SK-N-SH (cell line): ENCODE results near the gene GMPR. TPM values are rescaled to one million over a fixed set of nuclear protein-coding genes. Genes with fewer than 3 reads are reported as not detected.

Source experiments
- CTCF ChIA-PET: fragments of 300-600, 350-600 bp; formaldehyde crosslinking; extraction: SDS; loops from one replicate; lab custom pipeline; 2021; lab: Yijun Ruan, JAX
- POLR2A ChIA-PET: fragments of 350-600 bp; sonication (Branson Sonifier 250); formaldehyde crosslinking; extraction: SDS; loops from one replicate; lab custom pipeline; 2020; ENCODE audit warnings: antibody characterized with exemption, inconsistent platforms; lab: Yijun Ruan, JAX
- DNase-seq: peaks from one replicate; pipeline ENCODE4 v3.0.0; 2012
- H2AFZ ChIP-seq: fragments of 200-600 bp; sonication (generic); 2 replicates; pipeline ENCODE4 v1.8.1; 2016; ENCODE audit warnings: antibody characterized with exemption, mild to moderate bottlenecking, low read depth
- H3F3A ChIP-seq: fragments of 200-600 bp; sonication (generic); replicated peaks from 2 replicates; pipeline ENCODE3; 2016; ENCODE audit warnings: antibody characterized with exemption, mild to moderate bottlenecking; ENCODE audit not compliant: insufficient read depth
- H3K27ac ChIP-seq, 2 experiments: fragments of 200-500 bp in 1 of 2; fragments of 200-600 bp in 1 of 2; sonication (Bioruptor generic) in 1 of 2; sonication (generic), shearing (Covaris generic) in 1 of 2; 2 replicates each; pipeline versions ENCODE4 v1.5.1 to v1.6.1; 2014 to 2016; ENCODE audit warnings: low read depth in 2 of 2, inconsistent platforms in 1 of 2, low read length in 1 of 2, mild to moderate bottlenecking in 1 of 2, mixed read lengths in 1 of 2
- H3K27me3 ChIP-seq: fragments of 200-600 bp; sonication (generic), shearing (Covaris generic); 2 replicates; pipeline ENCODE4 v1.6.1; 2016; ENCODE audit warnings: mixed run types; ENCODE audit not compliant: insufficient read depth
- H3K36me3 ChIP-seq, 2 experiments: fragments of 200-500 bp in 1 of 2; fragments of 200-600 bp in 1 of 2; sonication (Bioruptor generic) in 1 of 2; sonication (generic) in 1 of 2; replicated peaks in 1 of 2; 2 replicates each; pipeline versions ENCODE3 to v1.5.1; 2014 to 2016; ENCODE audit warnings: low read length in 1 of 2, mild to moderate bottlenecking in 1 of 2; ENCODE audit not compliant: insufficient read depth in 2 of 2, control insufficient read depth in 1 of 2
- H3K4me1 ChIP-seq, 2 experiments: fragments of 200-500 bp in 1 of 2; fragments of 200-600 bp in 1 of 2; sonication (Bioruptor generic) in 1 of 2; sonication (generic), shearing (Covaris generic) in 1 of 2; 2 replicates each; pipeline versions ENCODE4 v1.5.1 to v1.6.1; 2014 to 2016; ENCODE audit warnings: low read depth in 1 of 2, low read length in 1 of 2, mixed run types in 1 of 2; ENCODE audit not compliant: insufficient read depth in 2 of 2, control insufficient read depth in 1 of 2
- H3K4me2 ChIP-seq: fragments of 200-600 bp; sonication (generic), shearing (Covaris generic); 2 replicates; pipeline ENCODE4 v1.6.1; 2017; ENCODE audit warnings: mixed run types
- H3K4me3 ChIP-seq, 2 experiments: fragments of 200-500 bp in 1 of 2; fragments of 200-600 bp in 1 of 2; sonication (Bioruptor generic) in 1 of 2; sonication (generic), shearing (Covaris generic) in 1 of 2; 2 replicates each; pipeline versions ENCODE4 v1.5.1 to v1.8.1; 2014 to 2016; ENCODE audit warnings: low read depth in 2 of 2, inconsistent platforms in 1 of 2, low read length in 1 of 2, mild to moderate bottlenecking in 1 of 2, mixed read lengths in 1 of 2, moderate library complexity in 1 of 2
- H3K79me2 ChIP-seq: fragments of 200-600 bp; sonication (generic); 2 replicates; pipeline ENCODE4 v1.8.1; 2017; ENCODE audit warnings: mild to moderate bottlenecking; ENCODE audit not compliant: insufficient read depth
- H3K9ac ChIP-seq: fragments of 200-600 bp; sonication (generic); 2 replicates; pipeline ENCODE4 v1.6.1; 2017; ENCODE audit warnings: mixed run types
- H3K9me2 ChIP-seq: fragments of 200-600 bp; sonication (generic); 2 replicates; pipeline ENCODE4 v1.6.1; 2017; ENCODE audit warnings: mixed run types
- H3K9me3 ChIP-seq: fragments of 200-600 bp; sonication (generic); 2 replicates; pipeline ENCODE4 v1.6.1; 2017; ENCODE audit warnings: mixed run types, mild to moderate bottlenecking, moderate library complexity
- H4K20me1 ChIP-seq: fragments of 200-600 bp; sonication (generic); 2 replicates; pipeline ENCODE4 v1.6.1; 2017; ENCODE audit warnings: mild to moderate bottlenecking, mixed run types; ENCODE audit not compliant: insufficient read depth
- CTCF ChIP-seq: fragments of 200-600 bp; sonication (generic); IDR thresholded peaks from 2 replicates; pipeline ENCODE4 v1.6.1; 2017; ENCODE audit warnings: antibody characterized with exemption, mild to moderate bottlenecking, moderate library complexity
- ELF1 ChIP-seq: IDR thresholded peaks from 2 replicates; pipeline ENCODE4 v1.4.0; 2012
- EP300 ChIP-seq, 2 experiments: IDR thresholded peaks; 2 replicates each; pipeline versions ENCODE4 v1.4.0 to v1.6.1; 2012; ENCODE audit warnings: borderline replicate concordance in 1 of 2, low read depth in 1 of 2, low read length in 1 of 2
- EZH2phosphoT487 ChIP-seq: fragments of 200-600 bp; sonication (generic); IDR thresholded peaks from 2 replicates; pipeline ENCODE4 v1.6.1; 2017; ENCODE audit warnings: low read depth, mixed run types, mild to moderate bottlenecking, antibody characterized with exemption, moderate library complexity, borderline replicate concordance
- FOSL2 ChIP-seq: IDR thresholded peaks from 2 replicates; pipeline ENCODE4 v1.4.0; 2012; ENCODE audit warnings: low read depth, mild to moderate bottlenecking, moderate library complexity, borderline replicate concordance
- FOXM1 ChIP-seq: IDR thresholded peaks from 2 replicates; pipeline ENCODE4 v1.4.0; 2012; ENCODE audit warnings: low read depth, mild to moderate bottlenecking
- GABPA ChIP-seq: IDR thresholded peaks from 2 replicates; pipeline ENCODE4 v1.4.0; 2012; ENCODE audit warnings: low read depth, mild to moderate bottlenecking
- IRF3 ChIP-seq: fragments of 150-350 bp; IDR thresholded peaks from 2 replicates; pipeline ENCODE4 v1.6.1; 2016; ENCODE audit warnings: mild to moderate bottlenecking, low read depth, low read length
- JUND ChIP-seq: IDR thresholded peaks from 2 replicates; pipeline ENCODE4 v1.4.0; 2012
- MAX ChIP-seq: IDR thresholded peaks from 2 replicates; pipeline ENCODE4 v1.4.0; 2012; ENCODE audit warnings: low read depth
- MEF2A ChIP-seq: IDR thresholded peaks from 2 replicates; pipeline ENCODE4 v1.4.0; 2012; ENCODE audit warnings: low read depth, borderline replicate concordance
- MXI1 ChIP-seq: IDR thresholded peaks from 2 replicates; pipeline ENCODE4 v1.6.1; 2012; ENCODE audit warnings: mild to moderate bottlenecking, low read depth, low read length, improper control_type of control experiment
- NFIC ChIP-seq: IDR thresholded peaks from 2 replicates; pipeline ENCODE4 v1.4.0; 2012; ENCODE audit warnings: borderline replicate concordance
- PBX3 ChIP-seq: IDR thresholded peaks from 2 replicates; pipeline ENCODE4; 2012
- POLR2AphosphoS5 ChIP-seq: IDR thresholded peaks from 2 replicates; pipeline ENCODE4 v1.6.1; 2012; ENCODE audit warnings: low read depth, low read length
- RAD21 ChIP-seq: IDR thresholded peaks from 2 replicates; pipeline ENCODE4 v1.6.1; 2012; ENCODE audit warnings: mild to moderate bottlenecking, low read length
- RCOR1 ChIP-seq: fragments of 150-350 bp; IDR thresholded peaks from 2 replicates; pipeline ENCODE4 v1.6.1; 2017; ENCODE audit warnings: antibody characterized with exemption, low read length
- RFX5 ChIP-seq: IDR thresholded peaks from 2 replicates; pipeline ENCODE4 v1.6.1; 2012; ENCODE audit warnings: mild to moderate bottlenecking, improper control_type of control experiment, low read length
- RXRA ChIP-seq: IDR thresholded peaks from 2 replicates; pipeline ENCODE4 v1.4.0; 2012; ENCODE audit warnings: low read depth, mild to moderate bottlenecking, borderline replicate concordance
- SIN3A ChIP-seq: IDR thresholded peaks from 2 replicates; pipeline ENCODE4 v1.6.1; 2012; ENCODE audit warnings: low read depth, mild to moderate bottlenecking, low read length, moderate library complexity, borderline replicate concordance
- TCF12 ChIP-seq: IDR thresholded peaks from 2 replicates; pipeline ENCODE4 v1.4.0; 2012
- USF2 ChIP-seq: fragments of 150-350 bp; IDR thresholded peaks from 2 replicates; pipeline ENCODE4 v1.6.1; 2017; ENCODE audit warnings: antibody characterized with exemption, low read length, low read depth, borderline replicate concordance
- YY1 ChIP-seq: IDR thresholded peaks from 2 replicates; pipeline ENCODE4 v1.4.0; 2012; ENCODE audit warnings: low read depth, mild to moderate bottlenecking
- WGBS: methylation state at CpG from one replicate; pipeline ENCODE4 v1.1.6; 2017; ENCODE audit warnings: low lambda C conversion rate; 5-methylcytosine and 5-hydroxymethylcytosine counted together
- polyA plus RNA-seq, 3 experiments: library from polyadenylated mRNA; depleted of rRNA; stranded (reverse); fragments of >200 nt; gene quantifications; 2 replicates each; pipeline ENCODE4 v1.2.3, GENCODE V29; 2012
- TF ChIP-seq, protein P1 (sequence below): IDR thresholded peaks from 2 replicates; pipeline ENCODE4 v1.6.1; 2012; ENCODE audit warnings: mild to moderate bottlenecking, low read depth, low read length, moderate library complexity
- TF ChIP-seq, protein P2 (sequence below): IDR thresholded peaks from 2 replicates; pipeline ENCODE4 v1.4.0; 2012; ENCODE audit warnings: low read depth, borderline replicate concordance

GMPR gene
- polyA plus RNA-seq, 1 of the 3 experiments (the other 2 are of a cell fraction) = 21.0 TPM

GRCh38 chr6:16334671-16335070, 96.3 kb downstream of the GMPR start:
- Histone ChIP-seq H3K4me1 (peaks cover 55 to 67% of the 10 kb centered on the region in 2 experiments), H2AFZ (no peak overlapping the region)
- TF ChIP-seq EP300 (IDR thresholded peaks at IDR 0.05; ENCODE audit: borderline replicate concordance in 1 of 2, low read depth in 1 of 2, low read length in 1 of 2) = peak in 1 of 2 experiments; percentile 48; a peak in 1 of 4 replicates
- peak; percentile 69 for TF ChIP-seq MEF2A
- no peak for TF ChIP-seq RCOR1
- TF ChIP-seq RXRA = peak; percentile 60; the same call in 1 of the 2 replicates
- peak; percentile 93 for TF ChIP-seq TCF12
- TF ChIP-seq FOSL2 = peak; percentile 50; the same call in 1 of the 2 replicates
- TF ChIP-seq CTCF = no peak
- peak; percentile 50; the same call in 1 of the 2 replicates for TF ChIP-seq NFIC
- TF ChIP-seq EZH2phosphoT487 = no peak
- TF ChIP-seq GABPA = no peak
- no peak for TF ChIP-seq IRF3
- TF ChIP-seq, protein P1, sequence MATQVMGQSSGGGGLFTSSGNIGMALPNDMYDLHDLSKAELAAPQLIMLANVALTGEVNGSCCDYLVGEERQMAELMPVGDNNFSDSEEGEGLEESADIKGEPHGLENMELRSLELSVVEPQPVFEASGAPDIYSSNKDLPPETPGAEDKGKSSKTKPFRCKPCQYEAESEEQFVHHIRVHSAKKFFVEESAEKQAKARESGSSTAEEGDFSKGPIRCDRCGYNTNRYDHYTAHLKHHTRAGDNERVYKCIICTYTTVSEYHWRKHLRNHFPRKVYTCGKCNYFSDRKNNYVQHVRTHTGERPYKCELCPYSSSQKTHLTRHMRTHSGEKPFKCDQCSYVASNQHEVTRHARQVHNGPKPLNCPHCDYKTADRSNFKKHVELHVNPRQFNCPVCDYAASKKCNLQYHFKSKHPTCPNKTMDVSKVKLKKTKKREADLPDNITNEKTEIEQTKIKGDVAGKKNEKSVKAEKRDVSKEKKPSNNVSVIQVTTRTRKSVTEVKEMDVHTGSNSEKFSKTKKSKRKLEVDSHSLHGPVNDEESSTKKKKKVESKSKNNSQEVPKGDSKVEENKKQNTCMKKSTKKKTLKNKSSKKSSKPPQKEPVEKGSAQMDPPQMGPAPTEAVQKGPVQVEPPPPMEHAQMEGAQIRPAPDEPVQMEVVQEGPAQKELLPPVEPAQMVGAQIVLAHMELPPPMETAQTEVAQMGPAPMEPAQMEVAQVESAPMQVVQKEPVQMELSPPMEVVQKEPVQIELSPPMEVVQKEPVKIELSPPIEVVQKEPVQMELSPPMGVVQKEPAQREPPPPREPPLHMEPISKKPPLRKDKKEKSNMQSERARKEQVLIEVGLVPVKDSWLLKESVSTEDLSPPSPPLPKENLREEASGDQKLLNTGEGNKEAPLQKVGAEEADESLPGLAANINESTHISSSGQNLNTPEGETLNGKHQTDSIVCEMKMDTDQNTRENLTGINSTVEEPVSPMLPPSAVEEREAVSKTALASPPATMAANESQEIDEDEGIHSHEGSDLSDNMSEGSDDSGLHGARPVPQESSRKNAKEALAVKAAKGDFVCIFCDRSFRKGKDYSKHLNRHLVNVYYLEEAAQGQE = peak; percentile 31; the same call in 1 of the 2 replicates
- TF ChIP-seq YY1 = no peak
- TF ChIP-seq FOXM1 = no peak
- TF ChIP-seq POLR2AphosphoS5 = no peak
- no peak for TF ChIP-seq MXI1
- TF ChIP-seq, protein P2, sequence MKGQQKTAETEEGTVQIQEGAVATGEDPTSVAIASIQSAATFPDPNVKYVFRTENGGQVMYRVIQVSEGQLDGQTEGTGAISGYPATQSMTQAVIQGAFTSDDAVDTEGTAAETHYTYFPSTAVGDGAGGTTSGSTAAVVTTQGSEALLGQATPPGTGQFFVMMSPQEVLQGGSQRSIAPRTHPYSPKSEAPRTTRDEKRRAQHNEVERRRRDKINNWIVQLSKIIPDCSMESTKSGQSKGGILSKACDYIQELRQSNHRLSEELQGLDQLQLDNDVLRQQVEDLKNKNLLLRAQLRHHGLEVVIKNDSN = peak; percentile 61; the same call in 1 of the 2 replicates
- TF ChIP-seq ELF1 = no peak
- TF ChIP-seq MAX = peak; percentile 94
- TF ChIP-seq RFX5 = no peak
- no peak for TF ChIP-seq USF2
- no peak for TF ChIP-seq RAD21
- peak; percentile 32 for TF ChIP-seq JUND
- peak; percentile 76 for TF ChIP-seq SIN3A
- peak; percentile 79 for TF ChIP-seq PBX3

More at GRCh38 chr6:16334671-16335070, 96.3 kb downstream of the GMPR start:
- Histone ChIP-seq H3K9ac (no peak overlapping the region), H4K20me1 (peaks cover 8% of the 10 kb centered on the region; the same call in 1 of the 2 replicates), H3F3A (peaks cover 44% of the 10 kb centered on the region), H3K79me2 (peaks cover 9% of the 10 kb centered on the region), H3K4me3 (no peak overlapping the region), H3K27me3 (no peaks in the 10 kb centered on the region), H3K9me2 (no peaks in the 10 kb centered on the region), H3K27ac (peak overlapping the region; percentile 44 to 75), H3K9me3 (no peaks in the 10 kb centered on the region), H3K36me3 (no peaks in the 10 kb centered on the region), H3K4me2 (no peak overlapping the region)
- 15% methylated on average over 3 of the region's 3 CpGs for WGBS
- ChIA-PET CTCF (interaction anchor here (0.8 to 10.8 kb wide), 7 partner anchors 11 to 429 kb away, joined by 3 to 289 read pairs (median 6); partner anchors contain the start of gene ATXN1), POLR2A (no interaction called here)
- DNase-seq = no peak
